ENCODE measurements around the gene PTPDC1. TPM values are rescaled to one million over a fixed set of nuclear protein-coding genes. Genes with fewer than 3 reads are reported as not detected.
A peak's percentile ranks its signal among the peaks of the same experiment; 100 is the strongest.
"Not testable (repeated sequence)": the region's sequence is repeated elsewhere in the genome, so short reads cannot be mapped to it uniquely, and the experiment has no call there.

Gene PTPDC1
- total RNA-seq, 1 experiment from 2014 or later, result 3.6 TPM

DNA sequence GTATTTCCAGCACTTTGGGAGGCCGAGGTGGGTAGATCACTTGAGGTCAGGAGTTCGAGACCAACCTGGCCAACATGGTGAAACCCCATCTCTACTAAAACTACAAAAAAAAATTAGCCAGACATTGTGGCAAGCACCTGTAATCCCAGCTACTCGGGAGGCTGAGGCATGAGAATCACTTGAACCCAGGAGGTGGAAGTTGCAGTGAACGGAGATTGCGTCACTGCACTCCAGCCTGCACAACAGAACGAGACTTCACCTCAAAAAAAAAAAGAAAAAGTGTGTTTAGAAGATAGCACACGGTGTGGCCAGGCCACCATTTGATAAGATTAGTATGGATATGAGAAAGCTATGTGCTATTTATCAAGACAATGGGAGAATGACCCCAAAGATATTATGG is 35.8 kb downstream of the PTPDC1 start:
- not testable (repeated sequence) for DNase-seq, H3K9me3 ChIP-seq, H3K4me3 ChIP-seq, H3K36me3 ChIP-seq, H3K27me3 ChIP-seq

DNA sequence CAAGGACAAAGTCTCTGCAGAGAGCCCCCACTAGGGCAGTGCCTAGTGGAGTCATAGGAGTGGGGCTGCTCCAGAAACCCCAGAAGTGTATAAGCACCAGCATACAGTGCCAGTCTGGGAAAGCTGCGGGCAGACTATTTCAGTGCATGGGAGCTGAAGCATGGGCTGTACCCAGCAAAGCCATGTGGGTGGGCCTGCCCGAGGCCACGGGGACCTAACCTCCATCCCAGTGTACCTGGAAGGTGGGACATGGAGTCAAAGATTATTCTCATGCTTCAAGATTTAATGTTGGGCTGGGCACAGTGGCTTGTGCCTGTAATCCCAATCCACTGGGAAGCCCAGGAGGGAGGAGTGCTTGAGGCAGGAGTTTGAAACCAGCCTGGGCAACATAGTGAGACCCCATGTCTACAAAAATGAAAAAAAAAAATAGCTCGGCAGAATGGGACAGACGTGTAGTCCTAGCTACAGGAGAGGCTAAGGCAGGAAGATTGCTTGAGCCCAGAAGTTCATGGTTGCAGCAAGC is 36.7 kb downstream of the PTPDC1 start:
- no peak overlapping the region for H3K4me3 ChIP-seq

DNA sequence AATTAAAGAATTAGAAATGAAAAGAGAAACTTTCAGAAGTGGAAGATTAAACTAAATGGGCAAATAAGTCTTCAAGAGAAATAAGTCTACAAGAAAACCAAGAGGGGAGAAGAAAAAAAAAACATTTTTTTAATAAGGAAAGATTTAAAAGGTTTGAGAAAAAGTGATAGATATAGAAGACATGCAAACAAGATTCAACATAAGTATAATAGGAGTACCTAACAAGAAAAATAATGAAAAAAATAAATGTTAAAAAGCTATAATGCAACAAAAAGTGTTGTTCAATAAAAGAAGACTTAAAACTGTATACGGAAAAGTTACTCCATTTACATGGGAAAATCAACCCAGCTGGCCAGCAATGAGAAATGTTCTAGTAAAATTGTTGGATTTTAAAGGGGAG is 42.6 kb downstream of the PTPDC1 start:
- Histone ChIP-seq H3K36me3 (no peaks in the 10 kb centered on the region), H3K4me3 (no peak overlapping the region), H3K9me3 (peaks cover 10% of the 10 kb centered on the region; the same call in 1 of the 2 replicates), H3K27me3 (no peaks in the 10 kb centered on the region)
- DNase-seq, result no peak

More for the DNA sequence above, 36.7 kb downstream of the PTPDC1 start:
- H3K36me3 ChIP-seq, result no peaks in the 10 kb centered on the region
- H3K27me3 ChIP-seq, result no peaks in the 10 kb centered on the region
- H3K9me3 ChIP-seq, result peaks cover 4% of the 10 kb centered on the region; the same call in 1 of the 2 replicates
- no peak for DNase-seq

DNA sequence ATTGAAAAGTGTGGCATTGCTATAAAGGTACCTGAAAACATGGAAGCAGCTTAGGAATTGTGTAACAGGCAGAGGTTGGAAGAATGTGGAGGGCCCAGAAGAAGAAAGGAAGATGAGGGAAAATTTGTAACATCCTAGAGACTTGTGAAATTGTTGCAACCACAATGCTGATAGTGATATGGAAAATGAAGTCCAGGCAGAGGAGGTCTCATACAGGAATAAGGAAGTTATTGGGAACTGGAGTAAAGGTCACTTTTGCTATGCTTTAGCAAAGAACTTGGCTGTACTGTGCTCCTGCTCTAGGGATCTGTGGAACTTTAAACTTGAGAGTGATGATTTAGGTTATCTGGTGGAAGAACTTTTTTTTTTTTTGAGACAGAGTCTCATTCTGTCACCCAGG is 43.5 kb downstream of the PTPDC1 start:
- DNase-seq, result no peak
- no peaks in the 10 kb centered on the region for H3K36me3 ChIP-seq
- H3K27me3 ChIP-seq, result no peaks in the 10 kb centered on the region
- H3K4me3 ChIP-seq, result no peak overlapping the region
- H3K9me3 ChIP-seq, result peaks cover 10% of the 10 kb centered on the region; the same call in 1 of the 2 replicates

DNA sequence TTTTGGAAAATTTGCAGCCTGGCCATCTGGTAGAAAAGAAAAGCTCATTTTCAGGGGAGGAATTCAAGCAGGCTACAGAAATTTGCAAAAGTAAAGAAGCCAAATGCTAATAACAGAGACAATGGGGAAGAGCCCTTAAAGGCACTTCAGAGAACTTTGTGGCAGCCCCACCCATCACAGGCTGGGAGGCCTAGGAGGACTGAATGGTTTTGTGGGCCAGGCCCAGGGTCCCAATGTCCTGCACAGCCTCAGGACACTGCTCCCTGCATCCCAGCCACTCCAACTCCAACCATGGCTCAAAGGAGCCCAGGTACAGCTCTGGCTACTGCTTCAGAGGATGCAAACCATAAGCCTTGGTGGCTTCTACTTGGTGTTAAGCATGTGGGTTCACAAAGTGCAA is 44.3 kb downstream of the PTPDC1 start:
- Histone ChIP-seq H3K36me3 (no peaks in the 10 kb centered on the region), H3K4me3 (no peak overlapping the region), H3K9me3 (peaks cover 10% of the 10 kb centered on the region; the same call in 1 of the 2 replicates), H3K27me3 (no peaks in the 10 kb centered on the region)
- DNase-seq, result no peak

DNA sequence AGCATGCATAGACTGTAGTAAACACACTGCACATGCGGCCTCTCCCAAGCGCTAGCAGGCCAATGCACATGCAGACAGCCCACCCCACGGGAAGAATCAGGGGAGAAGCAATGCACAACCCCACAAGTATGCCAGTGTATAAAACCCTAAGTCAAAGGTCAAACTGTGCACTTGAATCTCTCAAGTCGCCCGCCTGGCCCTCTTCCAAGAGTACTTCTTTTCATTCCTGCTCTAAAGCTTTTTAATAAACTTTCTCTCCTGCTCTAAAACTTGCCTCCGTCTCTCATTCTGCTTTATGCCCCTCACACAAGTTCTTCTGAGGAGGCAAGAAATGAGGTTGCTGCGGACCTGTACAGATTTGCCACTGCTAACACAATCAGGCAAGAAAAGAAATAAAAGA is 50.4 kb downstream of the PTPDC1 start:
- no peaks in the 10 kb centered on the region for H3K9me3 ChIP-seq
- no peak for DNase-seq

DNA sequence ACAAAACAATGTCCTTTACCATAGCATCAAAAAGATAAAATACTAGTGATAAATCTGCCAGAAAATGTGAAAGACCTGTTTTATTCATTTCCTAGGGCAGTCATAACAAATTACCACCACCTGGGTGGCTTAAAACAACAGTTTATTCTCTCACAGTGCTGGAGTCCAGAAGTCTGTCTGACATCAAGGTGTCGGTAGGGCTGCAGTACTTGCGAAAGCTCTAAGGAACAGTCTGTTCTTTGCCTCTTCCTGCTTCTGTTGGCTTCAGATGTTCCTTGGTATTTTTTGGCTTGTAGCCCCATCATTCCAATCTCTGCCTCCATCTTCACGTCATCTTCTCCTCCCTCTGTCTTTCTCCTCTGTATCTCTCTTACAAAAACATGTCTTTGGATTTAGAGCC is 51.0 kb downstream of the PTPDC1 start:
- Histone ChIP-seq H3K27me3 (no peaks in the 10 kb centered on the region), H3K36me3 (no peaks in the 10 kb centered on the region), H3K4me3 (no peak overlapping the region), H3K9me3 (no peaks in the 10 kb centered on the region)
- no peak for DNase-seq

More for the DNA sequence above, 50.4 kb downstream of the PTPDC1 start:
- no peaks in the 10 kb centered on the region for H3K27me3 ChIP-seq
- no peaks in the 10 kb centered on the region for H3K36me3 ChIP-seq
- no peak overlapping the region for H3K4me3 ChIP-seq

DNA sequence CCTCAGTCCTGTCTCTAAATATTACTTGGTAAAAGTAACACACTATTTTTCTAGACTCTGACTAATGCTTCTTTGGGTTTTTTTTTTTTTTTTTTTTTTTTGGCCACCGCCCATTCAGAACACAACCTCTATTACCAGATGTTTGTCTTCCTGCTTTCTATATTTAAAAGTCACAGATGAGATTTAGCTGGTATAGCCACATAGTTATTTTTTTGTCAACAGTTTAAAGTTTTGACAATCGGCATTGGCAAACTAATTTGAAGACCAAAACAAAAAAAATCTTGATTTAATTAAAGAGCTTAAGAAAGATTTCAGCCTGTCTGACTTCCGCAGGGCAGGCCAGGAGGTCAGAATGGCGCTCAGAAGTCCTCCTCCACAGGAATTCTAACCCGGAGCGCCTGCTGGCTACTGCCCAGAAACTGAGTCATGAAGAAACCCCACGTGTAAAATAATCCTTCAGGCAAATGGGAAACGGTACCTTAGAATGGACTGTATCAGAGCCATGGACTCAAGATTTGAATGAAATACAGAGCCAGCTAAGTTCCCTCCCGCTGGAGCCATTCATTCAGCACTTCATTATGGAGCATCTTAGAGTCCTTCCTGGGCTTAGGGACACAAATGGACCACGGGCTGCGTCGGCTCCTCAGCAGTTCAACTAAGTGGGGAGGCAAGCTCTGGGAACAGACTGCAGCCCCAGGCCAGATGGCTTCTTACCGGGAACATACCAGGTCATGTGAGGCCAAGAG is 55.6 kb downstream of the PTPDC1 start:
- Histone ChIP-seq H3K4me3 (0 out of 2 replicates have a peak overlapping the region, but pooled peaks have one; percentile 8), H3K36me3 (no peaks in the 10 kb centered on the region), H3K27me3 (no peaks in the 10 kb centered on the region), H3K9me3 (no peaks in the 10 kb centered on the region)
- peak; percentile 93 for DNase-seq

DNA sequence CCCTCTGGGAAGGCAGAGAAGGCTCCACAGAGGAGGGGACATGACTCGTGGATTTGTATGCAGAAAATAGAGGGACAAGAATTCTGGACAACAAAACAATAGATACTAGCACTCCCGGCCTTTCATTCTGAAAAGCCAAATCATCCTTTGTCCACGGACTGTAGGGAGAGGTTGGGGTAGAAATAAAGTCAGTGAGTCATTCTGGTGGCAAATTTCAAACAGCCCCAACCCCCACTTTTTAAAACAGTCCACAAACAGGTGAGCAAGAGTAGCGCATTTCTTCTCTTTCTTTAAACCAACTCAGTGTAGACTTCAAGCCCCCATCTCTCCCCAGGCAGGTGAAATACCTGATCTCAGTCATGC is 56.1 kb downstream of the PTPDC1 start:
- no peak overlapping the region for H3K4me3 ChIP-seq
- no peak for DNase-seq
- no peaks in the 10 kb centered on the region for H3K9me3 ChIP-seq
- H3K36me3 ChIP-seq, result no peaks in the 10 kb centered on the region
- H3K27me3 ChIP-seq, result no peaks in the 10 kb centered on the region

DNA sequence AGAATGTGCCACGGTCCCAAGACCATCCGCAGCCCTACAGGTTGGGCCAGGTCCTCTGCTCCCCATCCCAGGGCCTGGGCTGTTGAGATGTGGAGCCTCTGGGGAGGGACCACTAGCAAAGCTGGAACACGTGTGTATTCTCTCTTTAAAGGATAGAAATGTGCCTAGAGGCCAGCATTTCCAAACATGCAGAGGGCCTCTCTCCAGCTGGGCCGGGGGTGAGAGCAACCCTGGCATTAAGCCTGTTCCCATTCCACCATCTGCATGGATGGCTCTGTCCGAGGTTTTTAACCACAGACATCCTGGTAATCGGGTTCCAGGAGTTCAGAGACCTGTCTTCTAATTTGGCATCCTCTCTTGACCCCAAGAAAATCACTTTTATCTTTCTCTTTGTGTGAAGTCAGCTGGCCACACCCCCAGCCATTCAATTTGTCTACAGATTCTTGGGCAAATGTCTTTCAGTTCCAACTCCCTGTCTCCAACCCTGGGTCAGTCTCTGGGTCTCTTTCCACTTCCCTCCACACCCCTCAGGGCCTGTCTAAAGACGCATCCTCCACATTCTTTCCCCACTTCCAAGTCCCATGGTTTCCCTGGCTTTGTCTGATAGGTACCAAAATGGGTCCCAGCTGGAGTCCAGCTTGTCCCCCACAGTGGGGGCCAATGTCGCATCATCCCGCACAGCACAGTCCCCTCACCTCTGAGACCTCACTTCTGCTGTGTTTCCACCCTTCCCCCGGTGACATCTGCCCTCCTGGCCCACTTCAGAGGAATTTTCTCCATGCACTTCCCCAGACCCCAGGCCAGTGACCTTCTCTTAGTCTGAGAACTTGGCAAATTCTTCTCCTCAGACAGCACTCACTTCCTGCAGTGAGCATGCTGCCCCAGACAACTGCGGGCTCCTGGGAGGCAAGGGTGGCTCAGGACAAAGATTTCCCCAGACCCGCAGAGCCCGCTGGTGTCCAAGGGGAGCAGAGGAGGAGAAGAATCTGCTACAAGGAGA is 56.8 kb downstream of the PTPDC1 start:
- DNase-seq, result peak; percentile 13
- Histone ChIP-seq H3K9me3 (no peaks in the 10 kb centered on the region), H3K27me3 (no peaks in the 10 kb centered on the region), H3K36me3 (no peaks in the 10 kb centered on the region), H3K4me3 (no peak overlapping the region)

DNA sequence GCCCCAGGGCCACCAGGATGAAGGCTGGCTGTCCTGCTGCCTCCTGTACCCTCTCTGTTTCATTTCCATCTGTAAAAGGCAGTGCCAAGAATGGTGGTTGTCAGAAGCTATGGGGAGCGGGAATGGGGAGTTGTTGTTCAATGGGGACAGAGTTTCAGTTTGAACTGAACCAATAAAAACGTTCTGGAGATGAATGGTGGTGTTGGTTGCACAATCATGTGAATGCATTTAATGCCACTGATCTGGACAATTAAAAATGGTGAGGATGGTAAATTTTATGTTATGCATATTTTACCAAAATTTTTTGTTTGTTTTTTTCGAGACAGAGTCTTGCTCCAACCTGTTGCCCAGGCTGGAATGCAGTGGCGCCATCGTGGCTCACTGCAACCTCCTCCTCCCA is 58.1 kb downstream of the PTPDC1 start:
- Histone ChIP-seq H3K36me3 (no peaks in the 10 kb centered on the region), H3K27me3 (no peaks in the 10 kb centered on the region), H3K9me3 (no peaks in the 10 kb centered on the region), H3K4me3 (no peak overlapping the region)
- DNase-seq, result no peak

DNA sequence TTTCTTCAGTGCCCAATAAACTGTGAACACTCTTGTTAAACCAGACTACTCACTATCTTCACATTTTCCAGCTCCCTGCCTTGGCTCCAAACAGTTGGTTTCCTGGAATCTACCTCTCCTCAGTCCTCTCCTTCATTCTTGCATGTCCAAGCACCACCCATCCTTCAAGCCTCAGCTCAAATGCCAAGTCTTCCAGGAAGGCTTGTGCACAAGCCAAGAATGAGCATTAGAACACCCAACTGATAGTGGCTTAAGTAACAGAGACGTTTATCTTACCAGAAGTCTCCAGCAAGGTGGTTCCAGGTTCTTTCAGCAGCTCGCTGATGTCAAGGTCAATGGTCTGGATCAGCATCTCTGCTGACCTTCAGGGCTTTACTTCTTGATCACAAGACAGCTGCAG is 60.1 kb downstream of the PTPDC1 start:
- H3K27me3 ChIP-seq, result no peaks in the 10 kb centered on the region
- H3K4me3 ChIP-seq, result no peak overlapping the region
- no peaks in the 10 kb centered on the region for H3K9me3 ChIP-seq
- no peaks in the 10 kb centered on the region for H3K36me3 ChIP-seq
- peak; percentile 65 for DNase-seq

DNA sequence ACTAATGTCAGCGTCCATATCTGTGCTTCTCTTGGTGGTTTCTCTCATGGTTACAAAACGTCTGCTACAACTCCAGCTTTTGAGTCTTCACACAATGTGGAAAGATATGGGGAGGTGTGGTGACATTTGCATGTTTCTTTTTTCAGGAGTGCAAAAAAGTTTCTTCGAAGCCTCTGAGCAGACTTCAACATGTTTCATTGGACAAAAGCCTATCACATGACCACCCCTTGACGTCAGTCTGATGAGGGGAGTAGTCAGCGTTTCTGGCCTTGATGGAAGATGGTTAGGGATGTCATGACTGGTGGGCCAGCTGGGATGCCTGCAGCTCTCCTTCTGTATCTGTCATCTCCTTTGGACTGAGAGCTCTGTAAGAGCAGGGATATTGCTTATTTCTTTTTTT is 61.4 kb downstream of the PTPDC1 start:
- H3K4me3 ChIP-seq, result no peak overlapping the region
- H3K9me3 ChIP-seq, result no peaks in the 10 kb centered on the region
- no peaks in the 10 kb centered on the region for H3K27me3 ChIP-seq
- no peak for DNase-seq
- H3K36me3 ChIP-seq, result no peaks in the 10 kb centered on the region

DNA sequence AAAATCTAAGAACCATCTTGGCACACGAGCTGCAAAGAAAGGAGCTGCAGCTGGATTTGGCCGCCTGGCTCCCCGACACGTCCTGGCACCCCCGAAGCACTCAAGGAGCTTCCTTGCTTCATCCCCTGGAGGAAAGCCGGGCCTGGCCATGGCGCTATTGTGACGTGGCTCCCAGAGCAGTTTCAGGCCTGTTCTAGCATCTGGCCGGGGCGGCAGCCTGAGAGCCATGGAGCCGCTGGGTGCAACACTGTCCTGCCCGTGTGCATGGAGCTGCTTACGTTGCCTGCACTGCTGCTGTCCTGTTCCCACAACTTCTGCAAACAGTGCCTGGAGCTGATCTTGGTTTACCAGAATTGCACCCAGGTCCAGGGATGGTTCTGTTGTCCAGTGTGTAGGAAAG is 63.5 kb downstream of the PTPDC1 start:
- Histone ChIP-seq H3K27me3 (no peaks in the 10 kb centered on the region), H3K4me3 (no peak overlapping the region), H3K9me3 (no peaks in the 10 kb centered on the region), H3K36me3 (no peaks in the 10 kb centered on the region)
- no peak for DNase-seq

DNA sequence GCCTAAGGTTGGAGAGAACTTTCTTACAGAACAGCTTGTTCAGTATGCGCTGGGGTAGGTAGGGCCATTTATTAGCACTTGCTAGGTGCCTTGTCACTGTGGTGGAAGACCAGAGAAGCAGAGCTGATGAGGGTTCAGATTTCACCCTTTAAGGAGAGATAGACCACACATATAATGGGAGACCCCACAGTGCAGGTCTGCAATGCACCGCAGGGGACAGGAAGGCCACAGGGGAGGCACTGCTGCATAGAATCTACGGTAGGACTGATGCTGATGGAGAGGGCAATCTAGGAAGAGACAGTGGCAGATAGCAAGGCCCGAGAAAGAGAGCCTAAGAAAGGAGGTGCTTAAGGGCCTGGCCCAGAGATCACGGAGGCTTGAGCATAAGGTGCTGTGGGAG is 64.2 kb downstream of the PTPDC1 start:
- H3K9me3 ChIP-seq, result no peaks in the 10 kb centered on the region
- DNase-seq, result no peak
- H3K4me3 ChIP-seq, result no peak overlapping the region
- no peaks in the 10 kb centered on the region for H3K36me3 ChIP-seq
- H3K27me3 ChIP-seq, result no peaks in the 10 kb centered on the region

DNA sequence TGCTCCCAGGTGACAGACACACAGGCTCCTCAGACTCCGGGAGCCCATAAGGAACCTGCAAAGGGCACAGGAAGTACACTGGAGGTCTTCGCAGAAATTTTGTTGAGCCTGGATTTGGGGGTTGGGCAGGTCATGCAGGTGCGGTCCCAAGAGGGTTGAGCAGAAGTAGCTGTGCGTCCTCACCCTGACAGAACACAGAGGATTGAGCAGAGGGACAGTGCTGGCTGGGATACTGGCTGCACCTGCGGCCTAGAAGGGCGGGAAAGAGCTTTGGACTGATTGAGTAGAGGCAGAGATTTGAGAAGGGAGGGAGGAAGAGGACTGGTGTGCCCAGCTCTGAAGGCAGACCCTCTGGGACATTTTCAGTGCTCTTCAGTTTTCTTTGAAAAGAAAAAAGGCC is 65.4 kb downstream of the PTPDC1 start:
- Histone ChIP-seq H3K27me3 (no peaks in the 10 kb centered on the region), H3K36me3 (no peaks in the 10 kb centered on the region), H3K4me3 (no peak overlapping the region), H3K9me3 (no peaks in the 10 kb centered on the region)
- no peak for DNase-seq

DNA sequence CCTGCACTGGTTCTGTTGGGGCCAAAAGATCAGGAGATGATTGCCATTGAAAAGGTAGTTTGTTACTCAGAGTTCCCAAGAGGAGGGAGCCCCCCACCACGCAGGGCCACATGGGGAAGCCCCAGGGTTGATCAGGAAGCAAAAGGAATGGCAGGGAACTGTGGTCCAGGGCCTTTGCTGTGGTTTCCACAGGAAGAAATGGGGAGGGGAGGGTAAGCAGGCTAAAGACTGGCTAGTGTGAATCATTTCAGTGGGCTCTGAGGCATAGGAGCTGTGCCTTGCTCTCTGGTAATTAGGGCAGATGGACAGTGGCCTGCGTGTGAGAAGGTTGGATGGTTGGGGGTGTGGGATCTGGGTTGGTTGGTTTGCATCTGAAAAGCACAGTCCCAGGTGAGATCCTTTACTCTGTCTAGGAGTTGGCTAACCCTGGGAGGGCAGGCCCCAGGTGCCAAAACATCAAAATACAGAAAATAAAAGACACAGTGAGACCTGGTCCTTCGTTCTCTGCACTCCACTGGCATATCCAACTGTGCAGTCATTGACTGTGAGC is 66.1 kb downstream of the PTPDC1 start:
- Histone ChIP-seq H3K36me3 (no peaks in the 10 kb centered on the region), H3K4me3 (no peak overlapping the region), H3K9me3 (no peaks in the 10 kb centered on the region), H3K27me3 (no peaks in the 10 kb centered on the region)
- DNase-seq, result no peak
